ENCODE measurements around the gene ZER1.
"Not testable (repeated sequence)": the region's sequence is repeated elsewhere in the genome, so short reads cannot be mapped to it uniquely, and the experiment has no call there.

Gene ZER1

GRCh38 chr9:128715436-128715750 lies 56.3 kb downstream of the ZER1 start:
- no peak for DNase-seq (ENCODE audit: low read depth in 3 of 3)

- no peak for DNase-seq (ENCODE audit: low read depth in 3 of 3)
Observed at GRCh38 chr9:128714586-128715435, 56.9 kb downstream of the ZER1 start.

GRCh38 chr9:128713941-128714573 lies 57.7 kb downstream of the ZER1 start:
- no peak for DNase-seq (ENCODE audit: low read depth in 3 of 3)

GRCh38 chr9:128713411-128713780 lies 58.3 kb downstream of the ZER1 start:
- DNase-seq (ENCODE audit: low read depth in 3 of 3) = no peak

DNA sequence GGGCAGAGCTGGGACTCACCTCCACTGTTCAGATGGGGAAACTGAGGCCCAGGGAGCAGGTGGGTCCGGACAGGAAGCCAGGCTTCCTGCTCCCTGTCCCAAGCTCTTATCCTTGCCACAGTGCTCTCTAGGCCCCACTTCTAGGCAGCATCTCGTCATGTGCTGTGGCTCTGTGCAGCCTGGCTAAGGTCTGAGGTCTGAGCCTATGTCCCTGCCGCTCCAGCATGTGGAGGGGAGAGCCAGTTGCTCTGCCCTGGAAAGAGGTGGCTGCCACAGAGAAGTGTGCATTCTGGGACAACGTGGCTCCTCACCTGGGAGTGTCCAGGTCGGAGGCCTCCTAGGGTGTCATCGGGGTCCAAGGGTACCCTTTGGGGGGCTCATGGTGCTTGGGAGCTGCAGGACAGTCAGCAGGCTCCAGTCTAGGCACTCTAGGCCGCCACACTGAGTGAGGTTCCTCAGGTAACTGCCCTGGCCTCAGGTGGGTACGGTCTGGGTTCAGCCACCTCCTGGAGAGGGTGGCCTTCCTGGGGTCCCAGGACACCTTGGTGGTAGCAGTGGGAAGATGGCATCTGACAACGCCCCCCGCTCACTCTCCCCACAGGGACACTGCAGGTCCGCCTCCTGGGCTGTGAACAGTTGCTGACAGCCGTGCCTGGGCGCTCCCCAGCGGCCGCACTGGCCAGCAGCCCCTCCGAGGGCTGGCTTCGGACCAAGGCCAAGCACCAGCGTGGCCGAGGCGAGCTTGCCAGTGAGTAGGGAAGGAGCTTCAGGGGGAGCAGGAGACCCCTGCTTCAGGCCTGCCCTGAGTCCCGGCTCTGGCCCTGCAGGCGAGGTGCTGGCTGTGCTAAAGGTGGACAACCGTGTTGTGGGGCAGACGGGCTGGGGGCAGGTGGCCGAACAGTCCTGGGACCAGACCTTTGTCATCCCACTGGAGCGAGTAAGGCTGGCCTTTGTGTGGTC lies 59.0 kb downstream of the ZER1 start:
- no peak for DNase-seq (ENCODE audit: low read depth in 3 of 3)

GRCh38 chr9:128707446-128707845 lies 64.3 kb downstream of the ZER1 start:
- DNase-seq (ENCODE audit: low read depth in 3 of 3) = no peak

DNA sequence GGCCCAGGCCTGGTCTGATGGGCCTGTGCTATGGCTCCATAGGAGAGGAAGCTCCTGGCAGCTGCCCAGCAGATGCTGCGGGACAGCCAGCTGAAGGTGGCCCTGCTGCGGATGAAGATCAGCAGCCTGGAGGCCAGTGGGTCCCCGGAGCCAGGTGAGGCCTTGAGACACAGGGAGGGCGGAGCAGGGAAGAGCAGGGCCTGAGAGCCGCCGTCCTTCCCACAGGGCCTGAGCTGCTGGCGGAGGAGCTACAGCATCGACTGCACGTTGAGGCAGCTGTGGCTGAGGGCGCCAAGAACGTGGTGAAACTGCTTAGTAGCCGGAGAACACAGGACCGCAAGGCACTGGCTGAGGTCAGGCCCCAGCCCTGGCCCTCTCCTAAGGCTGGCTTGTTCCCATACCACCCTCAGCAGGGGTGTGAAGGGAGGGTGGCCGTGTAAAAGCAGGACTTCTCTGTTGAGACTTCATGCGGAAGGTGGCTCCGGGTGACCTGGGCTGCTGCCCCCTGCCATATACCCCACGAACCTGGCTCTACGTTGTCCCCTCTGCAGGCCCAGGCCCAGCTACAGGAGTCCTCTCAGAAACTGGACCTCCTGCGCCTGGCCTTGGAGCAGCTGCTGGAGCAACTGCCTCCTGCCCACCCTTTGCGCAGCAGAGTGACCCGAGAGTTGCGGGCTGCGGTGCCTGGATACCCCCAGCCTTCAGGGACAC lies 64.9 kb downstream of the ZER1 start:
- no peak for DNase-seq (ENCODE audit: low read depth in 3 of 3)

GRCh38 chr9:128706045-128706444 lies 65.7 kb downstream of the ZER1 start:
- DNase-seq (ENCODE audit: low read depth in 3 of 3) = no peak

GRCh38 chr9:128705051-128705965 lies 66.4 kb downstream of the ZER1 start:
- DNase-seq (ENCODE audit: low read depth in 3 of 3) = no peak

- no peak for DNase-seq (ENCODE audit: low read depth in 3 of 3)
Observed at GRCh38 chr9:128704356-128704670, 67.4 kb downstream of the ZER1 start.

- no peak for DNase-seq (ENCODE audit: low read depth in 3 of 3)
Observed at GRCh38 chr9:128703616-128704355, 67.9 kb downstream of the ZER1 start.

GRCh38 chr9:128702949-128703615 lies 68.6 kb downstream of the ZER1 start:
- no peak for DNase-seq (ENCODE audit: low read depth in 3 of 3)

GRCh38 chr9:128702445-128702948 lies 69.2 kb downstream of the ZER1 start, which contains the start of gene PKN3:
Gene PKN3 (plus strand): TSS chr9:128702503. CDS start chr9:128702916, 413 bp downstream.
- DNase-seq (ENCODE audit: low read depth in 3 of 3) = peak; percentile 63 to 91 (median 72)

DNA sequence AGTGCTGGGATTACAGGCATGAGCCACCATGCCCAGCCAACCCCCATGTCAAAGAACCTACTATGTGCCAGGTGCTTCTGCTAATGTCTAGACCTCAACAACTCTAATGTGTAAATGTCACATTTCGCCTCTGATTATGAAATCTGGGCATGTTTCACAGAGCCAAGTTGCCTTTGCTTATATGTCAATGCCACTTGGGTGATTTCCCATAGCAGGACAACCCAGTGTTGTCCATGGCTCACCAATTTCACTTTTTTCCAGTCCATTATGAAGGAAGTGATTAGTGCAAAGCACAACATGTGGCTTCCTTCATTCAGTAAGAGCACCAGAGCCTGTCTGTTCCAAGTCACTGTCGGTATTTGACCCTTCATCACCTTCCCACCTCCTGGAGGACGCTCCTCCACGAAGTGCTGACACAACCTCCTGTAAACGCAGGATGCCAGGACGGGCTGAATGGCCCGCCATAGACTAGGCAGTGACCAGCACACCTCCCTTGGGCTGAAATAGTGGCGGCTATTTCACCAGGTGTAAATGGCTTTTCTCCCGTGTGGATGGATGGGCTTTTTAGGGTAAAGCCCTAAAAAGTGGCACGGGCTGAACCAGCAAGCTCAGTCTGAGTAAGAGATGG lies 70.4 kb downstream of the ZER1 start:
- no peak for DNase-seq (ENCODE audit: low read depth in 3 of 3)

GRCh38 chr9:128699096-128699795 lies 72.5 kb downstream of the ZER1 start:
- not testable (repeated sequence) for DNase-seq (ENCODE audit: low read depth in 3 of 3)

DNA sequence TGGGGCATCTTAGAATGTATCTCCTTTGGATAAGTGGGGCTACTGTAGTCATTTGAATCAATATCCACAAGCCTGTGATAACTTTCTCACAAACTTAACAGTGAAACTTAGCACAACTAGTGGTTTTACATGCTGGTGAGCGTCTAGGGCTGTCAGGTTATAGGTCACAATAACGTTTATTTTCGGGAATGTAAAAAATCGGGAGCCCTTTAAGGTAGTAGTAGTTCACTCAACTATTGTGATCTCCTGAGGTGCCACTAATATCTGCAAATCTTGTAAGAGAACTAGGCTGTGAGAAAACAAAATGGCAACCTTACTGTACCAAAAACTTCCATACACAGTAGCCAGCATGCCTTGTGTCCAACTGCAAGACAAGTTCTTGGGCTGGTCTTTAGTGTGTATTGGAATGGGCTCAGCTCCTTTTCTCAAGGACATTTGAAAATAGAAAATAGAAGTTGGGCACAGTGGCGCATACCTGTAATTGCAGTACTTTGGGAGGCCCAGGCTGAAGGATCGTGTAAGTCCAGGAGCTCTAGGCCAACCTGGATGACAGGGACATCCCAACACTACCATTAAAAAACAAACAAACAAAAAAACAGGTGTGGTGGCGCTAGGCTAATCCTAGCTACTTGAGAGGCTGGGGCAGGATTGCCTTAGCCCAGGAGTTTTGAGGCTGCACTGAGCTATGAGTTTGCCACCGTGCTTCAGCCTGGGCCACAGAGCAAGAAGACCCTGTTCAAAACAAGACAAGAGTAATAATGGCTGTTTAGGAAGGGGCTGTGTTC lies 74.6 kb downstream of the ZER1 start:
- no peak for DNase-seq (ENCODE audit: low read depth in 3 of 3)

DNA sequence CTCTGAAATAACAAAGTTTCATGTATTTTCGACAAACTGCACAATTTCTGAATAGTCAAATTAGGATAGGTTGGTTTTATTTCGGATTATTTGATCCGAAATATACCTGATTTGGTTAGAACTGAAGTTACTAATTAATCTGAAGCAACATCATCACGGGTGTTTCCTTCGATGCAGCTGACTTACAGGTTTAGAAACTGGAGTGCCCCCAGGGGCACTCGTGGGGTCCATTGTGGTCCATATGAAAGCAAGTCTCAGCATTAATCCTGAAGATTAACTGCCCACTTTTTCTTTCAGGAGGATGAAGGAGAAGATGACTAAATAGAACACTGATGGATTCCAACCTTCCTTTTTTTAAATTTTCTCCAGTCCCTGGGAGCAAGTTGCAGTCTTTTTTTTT lies 77.4 kb downstream of the ZER1 start:
- DNase-seq (ENCODE audit: low read depth in 3 of 3) = no peak

Measured in stimulated activated CD4-positive, alpha-beta T cell treated with anti-CD3 and anti-CD28 coated beads, TNF-alpha, amount 100 ng/mL, for 4 hours (primary cell).